Measurements from ENCODE around the gene ITPR3. TPM values are rescaled to one million over a fixed set of nuclear protein-coding genes. Genes with fewer than 3 reads are reported as not detected.
A peak's percentile ranks its signal among the peaks of the same experiment; 100 is the strongest.

ITPR3 gene
- total RNA-seq, 1 donor, result 15.1 TPM

DNA sequence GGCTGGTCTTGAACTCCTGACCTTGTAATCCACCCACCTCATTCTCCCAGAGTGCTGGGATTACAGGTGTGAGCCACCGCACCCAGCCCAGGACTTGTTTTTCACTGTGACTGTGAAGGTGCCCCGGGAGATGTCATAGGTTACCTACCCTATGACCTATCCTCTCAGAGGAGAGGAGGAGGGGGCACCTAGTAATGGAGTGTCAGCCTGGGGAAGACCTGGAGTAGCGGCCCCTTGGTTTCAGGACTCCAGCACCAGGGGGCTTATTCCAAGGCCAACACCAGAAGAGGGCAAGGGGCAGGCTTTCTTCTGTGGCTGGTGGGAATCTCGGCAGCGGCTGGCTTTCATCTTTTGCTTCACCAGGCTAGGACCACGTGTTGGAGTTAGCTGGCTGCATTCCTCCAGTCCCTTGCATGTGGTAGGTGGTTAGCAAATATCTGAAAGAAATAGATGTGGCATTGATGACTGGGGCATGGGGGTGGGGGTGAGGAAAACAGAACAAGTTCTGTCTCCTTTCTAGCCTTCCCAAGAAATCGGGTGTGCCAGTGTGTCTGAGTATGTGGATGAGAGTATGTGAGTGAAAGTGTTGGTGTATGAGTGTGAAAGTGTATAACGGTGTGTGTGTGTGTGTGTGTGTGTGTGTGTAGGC, 7.9 kb upstream of the ITPR3 start:
- DNase-seq (ENCODE audit: low read depth), result no peak

GRCh38 chr6:33613795-33614168, 7.3 kb upstream of the ITPR3 start:
- H3K4me3 ChIP-seq (ENCODE audit: low read depth, low read length), result no peak overlapping the region
- TF ChIP-seq, protein P1, sequence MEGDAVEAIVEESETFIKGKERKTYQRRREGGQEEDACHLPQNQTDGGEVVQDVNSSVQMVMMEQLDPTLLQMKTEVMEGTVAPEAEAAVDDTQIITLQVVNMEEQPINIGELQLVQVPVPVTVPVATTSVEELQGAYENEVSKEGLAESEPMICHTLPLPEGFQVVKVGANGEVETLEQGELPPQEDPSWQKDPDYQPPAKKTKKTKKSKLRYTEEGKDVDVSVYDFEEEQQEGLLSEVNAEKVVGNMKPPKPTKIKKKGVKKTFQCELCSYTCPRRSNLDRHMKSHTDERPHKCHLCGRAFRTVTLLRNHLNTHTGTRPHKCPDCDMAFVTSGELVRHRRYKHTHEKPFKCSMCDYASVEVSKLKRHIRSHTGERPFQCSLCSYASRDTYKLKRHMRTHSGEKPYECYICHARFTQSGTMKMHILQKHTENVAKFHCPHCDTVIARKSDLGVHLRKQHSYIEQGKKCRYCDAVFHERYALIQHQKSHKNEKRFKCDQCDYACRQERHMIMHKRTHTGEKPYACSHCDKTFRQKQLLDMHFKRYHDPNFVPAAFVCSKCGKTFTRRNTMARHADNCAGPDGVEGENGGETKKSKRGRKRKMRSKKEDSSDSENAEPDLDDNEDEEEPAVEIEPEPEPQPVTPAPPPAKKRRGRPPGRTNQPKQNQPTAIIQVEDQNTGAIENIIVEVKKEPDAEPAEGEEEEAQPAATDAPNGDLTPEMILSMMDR (IDR thresholded peaks at IDR 0.05; ENCODE audit: insufficient read depth, low read depth, low read length), result no peak
- no peak for DNase-seq (ENCODE audit: low read depth)

More for the DNA sequence above, 7.9 kb upstream of the ITPR3 start:
- TF ChIP-seq, protein P1 (IDR thresholded peaks at IDR 0.05; ENCODE audit: insufficient read depth, low read depth, low read length), result no peak
- no peak overlapping the region for H3K4me3 ChIP-seq (ENCODE audit: low read depth, low read length)

GRCh38 chr6:33616113-33616512, 5.0 kb upstream of the ITPR3 start:
- TF ChIP-seq, protein P1 (IDR thresholded peaks at IDR 0.05; ENCODE audit: insufficient read depth, low read depth, low read length), result no peak
- no peak overlapping the region for H3K4me3 ChIP-seq (ENCODE audit: low read depth, low read length)
- no peak for DNase-seq (ENCODE audit: low read depth)

GRCh38 chr6:33616913-33617312, 4.2 kb upstream of the ITPR3 start:
- no peak overlapping the region for H3K4me3 ChIP-seq (ENCODE audit: low read depth, low read length)
- DNase-seq (ENCODE audit: low read depth), result peak; percentile 60
- TF ChIP-seq, protein P1 (IDR thresholded peaks at IDR 0.05; ENCODE audit: insufficient read depth, low read depth, low read length), result no peak

DNA sequence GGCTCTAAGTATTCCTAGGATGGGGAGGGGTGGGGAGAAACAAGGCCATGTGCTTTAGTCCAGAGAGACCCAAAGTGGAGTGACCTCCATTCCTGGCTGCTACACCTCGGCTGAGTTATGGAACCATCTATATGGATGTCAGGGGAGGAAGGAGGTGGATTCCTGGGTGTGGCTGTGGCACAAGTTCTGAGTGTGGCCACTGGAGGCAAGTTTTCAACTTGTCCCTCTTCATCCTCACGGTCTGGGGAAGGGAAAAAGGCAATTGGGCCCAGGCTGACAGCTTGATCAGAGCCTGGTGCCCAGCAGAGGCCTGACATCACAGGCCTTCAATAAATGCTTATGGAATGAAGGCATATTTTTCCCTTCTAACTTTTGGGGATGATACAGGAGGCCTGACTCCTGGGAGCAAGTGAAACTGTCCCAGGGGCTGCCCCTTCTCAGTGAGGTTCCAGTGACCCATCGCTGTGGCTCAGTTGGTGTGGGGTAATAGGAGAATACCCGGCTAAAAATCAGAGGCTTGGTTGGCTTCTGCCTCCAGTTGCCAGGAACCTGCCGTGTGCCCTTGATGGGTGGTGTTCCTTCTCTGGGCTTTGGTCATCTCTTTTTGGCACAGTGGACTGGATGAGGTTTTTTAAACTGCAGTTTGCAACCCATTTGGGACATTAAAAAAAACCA, 1.8 kb upstream of the ITPR3 start:
- DNase-seq (ENCODE audit: low read depth), result no peak
- TF ChIP-seq, protein P1 (IDR thresholded peaks at IDR 0.05; ENCODE audit: insufficient read depth, low read depth, low read length), result no peak
- no peak overlapping the region for H3K4me3 ChIP-seq (ENCODE audit: low read depth, low read length)

DNA sequence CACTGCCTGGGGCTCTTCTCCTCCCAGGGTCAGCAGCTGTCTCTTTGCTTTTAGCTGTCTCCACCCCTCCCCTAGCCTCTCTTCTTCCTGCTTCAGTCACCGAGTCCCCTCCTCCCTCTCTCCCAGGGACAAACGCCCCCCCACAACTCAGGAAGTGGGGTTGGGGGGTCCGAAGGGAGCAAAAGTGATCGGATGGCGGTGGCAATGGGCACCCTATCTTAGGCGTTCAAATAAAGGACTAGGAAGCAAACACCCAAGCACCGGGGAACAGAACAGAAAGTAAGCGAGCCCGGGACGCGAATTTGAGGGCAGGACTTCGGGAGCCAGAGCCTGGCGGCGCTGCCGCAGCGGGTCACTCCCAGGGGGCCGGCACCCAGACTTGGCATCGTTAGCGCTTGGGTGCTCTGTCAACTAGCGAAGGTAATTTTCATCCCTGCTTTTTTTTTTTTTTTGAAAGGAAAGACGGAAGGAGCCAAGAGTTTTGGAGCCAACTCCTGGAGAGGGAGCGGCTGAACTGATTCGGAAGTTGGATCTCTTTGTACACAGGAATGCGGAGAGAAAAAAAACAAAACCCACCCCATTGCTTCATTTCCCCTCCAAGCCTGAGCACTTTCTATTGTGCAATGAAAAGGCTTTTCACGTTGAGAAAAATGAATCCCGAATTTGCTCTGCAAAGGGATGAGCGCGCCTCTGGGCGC, 815 bp upstream of the ITPR3 start:
- TF ChIP-seq, protein P1 (IDR thresholded peaks at IDR 0.05; ENCODE audit: insufficient read depth, low read depth, low read length), result peak; percentile 9
- peak; percentile 69 for DNase-seq (ENCODE audit: low read depth)
- peak overlapping the region; percentile 64 for H3K4me3 ChIP-seq (ENCODE audit: low read depth, low read length)
